ENCODE measurements around the gene RNF113B.

Gene RNF113B

DNA sequence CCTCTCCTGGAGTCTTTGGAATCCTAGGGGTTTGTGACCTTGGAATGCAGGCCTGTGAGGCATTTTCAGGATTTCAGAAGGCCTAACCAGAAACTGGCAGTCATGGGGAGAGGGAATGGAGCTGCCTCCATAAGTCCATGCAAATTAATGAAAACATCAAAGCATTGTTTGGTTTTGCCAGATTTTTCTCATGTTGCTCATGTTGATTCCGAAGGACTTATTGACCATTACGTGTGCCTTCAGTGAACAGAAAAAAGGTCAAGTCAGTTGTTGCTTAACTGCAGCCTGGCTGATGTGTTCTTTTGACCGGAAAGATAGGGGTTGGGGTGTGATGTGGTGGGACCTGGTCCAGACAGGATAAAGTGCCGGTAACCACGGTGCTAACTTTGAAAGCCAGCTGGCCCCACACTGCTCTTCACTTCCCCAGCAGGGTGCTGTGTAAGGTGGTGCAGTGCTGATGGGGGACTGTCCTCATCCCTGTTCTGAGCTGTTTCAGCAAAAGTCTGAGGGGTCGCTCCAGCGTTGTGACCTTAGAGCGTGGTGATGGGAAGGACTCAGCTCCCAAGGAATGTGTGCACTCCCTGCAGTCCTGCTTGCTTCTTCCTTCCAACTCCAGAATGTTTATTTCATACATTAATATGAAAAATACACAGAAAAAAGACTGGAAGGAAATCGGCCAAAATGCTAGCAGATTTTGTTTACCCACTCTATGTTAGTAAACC lies 3.5 kb downstream of the RNF113B start:
- no peak for DNase-seq

DNA sequence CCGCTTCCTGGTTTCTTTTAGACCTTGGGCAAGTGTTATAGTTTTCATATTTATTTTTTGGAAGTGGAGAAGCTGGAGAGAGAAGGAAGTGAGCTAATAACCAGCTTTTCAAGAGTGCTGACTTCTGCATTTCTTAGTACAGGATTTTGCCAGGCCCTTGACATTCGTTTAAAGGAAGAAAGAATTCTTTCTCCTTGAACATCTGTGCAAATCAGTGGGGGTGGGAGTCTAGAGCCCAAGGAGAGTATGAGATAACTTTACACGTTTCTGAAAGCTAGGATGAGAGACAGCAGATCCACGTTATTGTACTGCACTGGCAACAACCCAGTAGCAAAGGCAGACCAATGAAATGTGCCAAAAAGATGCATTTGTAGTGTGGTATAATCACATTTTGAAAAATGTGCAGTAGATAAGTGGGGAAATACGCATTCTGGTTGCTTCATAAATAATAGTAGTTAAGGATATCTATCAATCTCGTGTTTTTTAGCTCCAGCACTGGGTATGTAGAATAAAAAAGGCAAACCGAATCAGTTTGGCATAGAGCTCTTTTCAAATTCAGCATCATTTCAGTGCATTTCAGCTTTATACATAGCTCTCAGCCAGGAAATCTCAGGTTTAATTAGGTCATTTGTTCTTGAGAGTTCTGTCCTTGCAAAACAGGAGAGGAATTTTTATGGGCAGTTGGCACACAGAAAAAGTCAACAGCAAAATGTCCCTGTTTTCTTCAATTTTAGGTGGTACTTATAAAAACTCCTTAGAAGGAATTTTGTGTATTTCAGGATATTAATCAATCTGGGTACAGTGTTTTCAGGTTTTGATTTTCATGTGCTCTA lies 4.3 kb downstream of the RNF113B start:
- no peak for DNase-seq

DNA sequence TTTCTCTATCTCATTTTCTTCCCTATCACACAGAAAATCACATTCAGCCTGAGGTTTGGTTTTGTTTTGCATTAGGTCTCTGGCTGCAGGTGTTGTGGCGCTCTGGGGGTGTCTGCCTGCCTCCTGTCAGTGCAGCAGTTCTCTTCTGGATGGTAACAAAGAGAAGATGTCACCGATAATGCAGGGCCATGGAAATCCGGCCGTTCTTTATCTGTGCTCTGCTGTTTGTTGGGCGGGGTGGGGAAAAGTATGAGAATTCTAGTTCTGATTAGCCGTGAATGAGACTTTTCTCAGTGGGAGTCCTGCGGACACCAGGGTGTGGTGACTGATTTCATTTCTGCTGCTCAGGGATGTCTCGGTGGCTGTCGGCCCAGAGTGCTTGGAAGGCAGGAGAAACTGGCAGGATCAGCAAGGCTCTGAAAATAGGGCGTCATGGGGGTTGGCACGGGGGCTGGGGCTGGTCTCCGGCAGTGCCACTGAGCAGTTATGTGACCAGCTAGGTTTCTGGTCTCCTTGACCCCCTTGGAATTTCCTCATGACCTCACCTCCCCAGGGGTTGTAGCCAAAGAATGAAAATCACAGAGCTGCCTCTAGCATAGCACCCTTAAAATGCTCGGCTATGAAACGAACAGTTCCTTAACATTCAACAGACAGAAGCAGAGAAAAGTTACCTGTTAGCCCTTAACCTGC lies 5.0 kb downstream of the RNF113B start:
- no peak for DNase-seq

DNA sequence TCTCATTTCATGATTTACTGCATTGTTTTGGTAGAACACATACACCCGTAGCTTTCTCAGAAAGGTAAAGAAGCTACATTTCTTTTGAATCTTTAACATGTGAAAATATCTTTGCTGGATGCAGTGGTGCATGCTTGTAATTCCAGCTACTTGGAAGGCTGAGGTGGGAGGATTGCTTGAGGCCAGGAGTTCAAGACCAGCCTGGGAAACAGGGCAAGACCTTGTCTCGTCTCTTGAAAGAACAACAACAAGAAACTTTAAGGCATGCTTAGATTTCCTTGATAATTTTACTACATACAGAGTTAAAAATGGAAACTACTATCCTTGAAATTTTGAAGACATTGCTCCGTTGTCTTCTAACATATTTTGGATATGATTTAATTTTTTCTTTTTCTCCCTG lies 7.7 kb downstream of the RNF113B start:
- no peak for DNase-seq

DNA sequence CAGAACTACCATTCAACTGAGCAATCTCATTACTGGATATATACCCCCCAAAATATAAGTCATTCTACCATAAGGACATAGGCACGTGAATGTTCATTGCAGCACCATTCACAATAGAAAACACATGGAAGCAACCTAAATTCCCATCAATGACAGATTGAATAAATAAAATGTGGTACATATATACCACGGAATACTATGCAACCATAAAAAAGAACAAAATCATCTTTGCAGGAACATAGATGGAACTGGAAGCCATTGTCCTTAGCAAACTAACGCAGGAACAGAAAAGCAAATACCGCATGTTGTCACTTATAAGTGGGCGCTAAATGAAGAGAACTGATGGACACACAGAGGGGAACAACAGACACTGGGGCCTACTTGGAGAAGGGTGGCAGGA lies 14.1 kb downstream of the RNF113B start:
- no peak for DNase-seq

DNA sequence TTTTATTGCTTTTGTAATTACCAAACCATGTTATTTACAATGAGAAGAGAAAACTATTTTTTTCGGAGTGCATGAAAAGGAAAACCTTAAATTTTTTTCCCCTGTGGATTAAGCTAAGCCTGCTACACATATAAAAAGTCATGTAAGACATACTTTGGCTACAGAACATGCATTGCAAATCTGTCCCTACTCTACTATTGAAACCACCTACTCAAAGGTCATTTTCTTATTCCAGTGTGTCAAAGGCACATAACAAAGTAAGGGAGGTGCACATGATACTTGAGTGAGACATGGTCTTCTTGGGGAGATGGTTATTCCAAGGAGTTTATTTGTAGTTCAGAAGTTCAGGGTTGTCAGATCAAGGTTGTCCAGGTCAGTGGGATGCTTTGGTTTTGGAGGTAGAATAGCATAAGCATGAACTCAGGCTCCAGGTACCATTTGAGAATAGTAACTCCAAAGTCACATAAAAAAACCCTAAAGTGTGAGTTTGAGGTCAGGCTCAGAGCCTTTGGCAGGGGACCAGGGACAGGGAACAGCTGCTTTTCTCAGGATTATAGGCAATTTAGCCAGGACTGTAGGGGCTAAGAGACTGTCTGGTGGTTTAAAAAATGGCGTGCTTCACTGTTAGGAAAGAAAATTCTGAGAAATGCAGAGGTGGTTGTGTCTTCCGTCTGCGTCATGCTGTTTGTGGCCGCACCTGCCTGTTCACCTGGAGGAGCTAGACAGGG lies 18.7 kb downstream of the RNF113B start:
- no peak for DNase-seq

DNA sequence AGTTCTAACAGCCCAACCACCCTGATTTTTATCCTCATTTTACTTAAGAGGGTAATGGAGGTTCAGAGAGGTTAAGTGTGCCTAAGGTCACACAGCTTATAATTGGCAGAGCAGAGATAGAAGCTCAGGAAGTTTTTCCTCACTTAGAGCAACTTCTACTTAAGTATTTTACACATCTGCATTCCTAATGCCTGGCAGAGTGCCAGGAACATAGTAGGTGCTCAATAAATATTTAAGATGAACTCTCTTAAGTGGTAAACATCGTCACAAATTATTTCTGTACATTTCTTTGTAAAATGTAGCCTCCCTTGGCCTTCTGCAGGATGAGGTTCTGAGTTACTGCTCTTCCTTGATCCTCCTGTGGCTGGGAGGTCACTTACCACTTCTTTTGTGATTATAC lies 19.5 kb downstream of the RNF113B start:
- DNase-seq, result no peak

DNA sequence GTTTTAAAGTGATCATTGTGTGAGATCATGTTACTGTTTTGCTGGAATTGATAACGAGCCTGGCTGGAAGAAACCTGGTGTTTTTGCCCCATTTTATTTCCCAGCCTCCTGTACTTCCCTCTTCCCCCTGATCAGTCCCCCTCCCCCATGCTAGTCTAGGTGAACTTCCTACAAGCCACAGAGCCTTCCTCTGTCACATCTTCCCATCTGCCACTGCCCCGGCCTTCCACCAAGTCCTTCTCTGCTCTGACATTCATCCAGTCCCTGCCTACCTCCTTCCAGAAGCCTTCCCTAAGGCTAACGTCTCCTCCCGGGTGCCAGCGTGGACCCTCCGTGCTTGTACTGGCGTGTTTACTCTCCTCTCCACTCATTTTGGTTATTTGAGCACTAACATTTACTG lies 19.9 kb downstream of the RNF113B start:
- no peak for DNase-seq

DNA sequence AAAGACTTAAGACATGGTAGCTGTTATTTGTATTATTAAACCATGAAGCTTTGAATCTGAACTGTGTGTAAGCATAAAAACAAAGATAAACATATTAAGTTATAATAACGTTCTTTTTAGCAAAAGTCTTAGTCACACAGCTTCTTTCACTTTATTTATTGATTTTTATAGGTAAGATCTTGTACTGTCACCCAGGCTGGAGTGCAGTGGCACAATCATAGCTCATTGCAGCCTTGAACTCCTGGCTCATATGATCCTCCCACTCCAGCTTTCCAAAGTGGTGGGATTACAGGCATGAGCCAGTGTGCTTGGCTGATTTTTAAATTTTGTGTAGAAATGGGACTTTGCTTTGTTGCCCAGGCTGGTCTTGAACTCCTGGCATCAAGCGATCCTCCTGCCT lies 20.8 kb downstream of the RNF113B start:
- no peak for DNase-seq

DNA sequence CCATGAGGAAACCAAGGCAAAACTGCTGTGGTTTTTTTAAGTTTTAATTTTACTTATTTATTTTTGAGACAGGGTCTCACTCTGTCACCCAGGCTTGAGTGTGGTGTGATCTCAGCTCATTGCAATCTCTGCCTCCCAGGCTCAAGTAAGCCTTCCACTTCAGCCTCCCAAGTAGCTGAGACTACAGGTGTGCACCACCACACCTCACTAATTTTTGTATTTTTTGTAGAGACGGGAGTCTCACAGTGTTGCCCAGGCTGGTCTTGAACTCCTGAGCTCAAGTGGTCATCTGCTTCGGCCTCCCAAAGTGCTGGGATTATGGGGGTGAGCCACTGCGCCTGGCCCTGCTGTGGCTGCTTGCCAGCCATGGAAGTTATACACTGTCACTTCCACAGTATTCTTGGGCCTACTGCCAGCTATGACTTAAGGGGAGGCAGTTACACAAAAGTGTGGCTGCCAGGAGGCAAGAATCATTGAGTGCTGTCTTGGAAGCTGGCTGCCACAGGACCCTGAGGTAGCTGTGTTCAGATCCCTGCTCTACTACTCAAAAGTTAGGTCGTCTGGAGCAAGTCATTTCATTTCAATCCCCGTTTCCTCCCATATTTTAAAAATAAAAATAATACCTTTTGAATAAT lies 21.5 kb downstream of the RNF113B start:
- no peak for DNase-seq

DNA sequence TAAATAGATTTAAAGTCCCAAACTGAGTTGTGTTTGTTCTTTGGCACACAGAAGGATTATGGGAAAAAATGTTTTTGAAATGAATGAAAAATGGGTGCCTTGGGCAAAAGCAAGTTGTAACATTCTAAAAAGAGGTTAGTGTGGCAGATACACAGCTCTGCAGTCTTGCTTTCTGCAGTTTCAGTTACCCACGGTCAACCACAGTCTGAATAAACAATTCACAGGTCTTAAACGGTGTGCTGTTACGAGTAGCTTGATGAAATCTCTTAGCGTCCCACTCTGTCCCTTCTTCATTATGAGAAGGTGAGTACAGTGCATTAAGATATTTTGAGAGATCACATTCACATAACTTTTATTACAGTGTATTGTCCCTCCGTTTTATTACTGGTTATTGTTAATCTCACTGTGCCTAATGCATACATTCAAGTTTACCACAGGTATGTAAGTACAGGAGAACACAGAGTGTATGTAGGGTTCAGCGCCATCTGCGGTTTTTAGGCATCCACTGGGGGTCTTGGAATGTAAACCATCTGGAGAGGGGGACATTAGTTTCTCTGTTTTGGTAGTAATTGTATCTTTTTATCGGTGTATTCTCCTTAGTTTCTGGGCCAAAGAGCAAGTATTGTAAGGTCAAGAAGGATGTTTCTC lies 26.1 kb downstream of the RNF113B start:
- DNase-seq, result no peak

DNA sequence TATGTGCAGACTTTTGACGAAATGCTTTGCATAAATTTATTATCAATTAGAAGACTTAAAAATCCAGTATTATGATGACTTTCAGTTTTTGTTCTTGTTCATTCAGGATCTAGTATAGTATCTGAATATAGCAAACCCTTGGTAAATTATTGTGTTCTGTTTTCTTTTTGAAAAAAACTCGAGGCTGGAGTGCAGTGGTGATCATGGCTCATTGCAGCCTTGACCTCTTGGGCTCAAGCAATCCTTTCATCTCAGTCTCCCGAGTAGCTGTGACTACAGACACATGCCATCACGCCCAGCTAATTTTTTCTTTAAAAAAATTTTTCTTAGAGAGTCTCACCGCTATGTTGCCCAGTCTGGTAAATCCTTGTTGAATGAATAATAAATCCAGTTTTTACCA lies 29.5 kb downstream of the RNF113B start:
- DNase-seq, result no peak

DNA sequence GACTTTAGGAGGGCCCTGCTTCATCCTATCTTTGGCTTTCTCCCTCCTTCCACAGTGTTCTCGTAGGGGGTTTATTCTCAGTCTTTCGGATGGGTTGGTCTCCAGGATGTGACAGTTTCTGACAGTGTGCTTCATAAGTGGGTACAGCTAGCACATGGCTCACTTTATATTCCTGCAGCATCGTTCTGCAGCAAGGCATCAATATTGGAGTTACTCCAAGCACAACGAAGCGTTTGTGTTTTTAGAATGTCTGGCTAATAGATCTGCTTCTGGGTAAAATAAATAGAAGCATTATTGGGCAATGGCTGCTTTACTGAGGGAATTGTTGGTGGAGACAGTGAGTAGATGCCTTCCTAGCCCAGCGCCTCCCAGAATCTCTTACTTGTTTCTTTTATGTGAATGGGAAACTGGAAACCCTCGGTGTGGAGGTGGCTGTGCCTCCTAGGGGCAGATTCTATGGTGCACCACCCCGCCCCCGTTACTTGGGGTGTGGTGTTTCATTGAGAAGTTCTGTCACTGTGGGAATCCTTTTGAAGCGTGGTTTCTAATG lies 32.2 kb downstream of the RNF113B start:
- no peak for DNase-seq

DNA sequence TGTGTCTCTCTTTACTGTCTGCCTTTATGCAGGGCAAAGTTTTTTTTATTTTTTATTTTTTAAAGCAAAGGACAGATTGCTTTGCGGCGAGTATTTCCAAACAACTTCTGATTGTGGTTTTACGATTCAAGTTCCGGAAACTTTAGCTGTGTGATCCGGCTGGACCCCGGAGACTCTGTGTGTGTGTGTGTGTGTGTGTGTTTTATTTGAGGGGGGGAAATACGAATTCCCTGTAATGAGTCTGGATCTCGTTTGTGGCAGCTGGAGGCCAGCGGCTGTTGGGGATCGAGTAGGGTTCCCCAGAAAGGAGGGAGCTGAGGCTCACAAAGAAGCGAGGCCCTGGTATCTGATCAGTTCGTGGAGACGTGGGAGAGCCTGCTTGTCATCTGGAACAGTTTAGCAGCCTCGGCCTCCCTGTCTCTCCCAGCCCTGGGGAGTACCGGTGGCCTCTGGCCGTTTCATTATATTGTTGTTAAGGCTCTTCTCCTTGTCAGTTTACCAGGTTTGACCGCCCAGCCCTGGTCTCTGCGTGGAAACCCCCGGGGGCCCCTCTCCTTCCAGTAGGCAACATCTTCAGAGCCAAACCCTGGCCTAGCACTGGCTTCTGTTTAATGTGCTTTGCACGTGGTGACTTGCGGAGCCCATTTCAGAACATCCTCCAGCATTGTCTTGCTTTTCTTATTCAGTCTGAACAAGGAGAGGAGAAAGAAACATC lies 32.9 kb downstream of the RNF113B start:
- no peak for DNase-seq

DNA sequence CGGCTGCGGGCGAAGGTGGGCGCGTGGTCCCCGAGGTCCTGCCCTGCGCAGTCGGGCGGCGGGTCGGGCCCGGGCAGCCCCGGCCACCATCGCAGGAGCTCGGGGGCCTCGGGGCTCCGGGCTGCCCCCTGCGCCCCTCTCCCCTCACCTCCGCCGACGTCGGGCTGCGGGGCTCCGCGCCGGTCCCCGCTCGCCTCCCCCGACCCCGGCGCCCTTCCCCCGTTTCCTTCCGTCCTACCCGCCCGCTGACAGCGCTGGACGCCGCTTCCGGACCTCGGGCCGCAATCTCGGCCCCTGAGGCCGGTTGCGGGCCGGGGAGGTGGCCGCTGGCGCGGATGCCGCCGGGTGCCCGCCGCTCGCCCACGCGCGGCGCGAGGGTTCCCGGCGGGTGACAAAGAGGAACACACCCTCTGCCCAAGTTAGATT lies 33.5 kb downstream of the RNF113B start:
- no peak for DNase-seq

DNA sequence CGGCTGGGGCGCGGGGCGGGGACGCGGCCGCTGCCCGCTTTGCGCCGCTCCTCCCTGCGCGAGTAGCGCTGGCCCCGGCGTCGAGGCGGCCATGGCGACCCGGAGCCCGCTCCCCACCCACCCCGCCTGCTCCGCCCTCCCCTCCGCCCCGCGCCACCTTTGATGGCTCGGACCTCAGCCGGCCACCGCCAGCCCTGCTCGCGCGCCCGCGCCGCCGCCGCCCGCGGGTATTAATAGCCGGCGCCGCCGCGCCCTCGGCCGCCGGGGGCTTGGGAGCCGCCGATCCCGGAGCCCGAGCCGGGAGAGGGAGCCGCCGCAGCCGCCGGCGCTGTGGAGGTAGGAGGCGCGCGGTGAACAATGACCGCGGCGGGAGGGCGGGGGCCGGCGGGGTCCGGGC lies 33.9 kb downstream of the RNF113B start:
- DNase-seq, result no peak

DNA sequence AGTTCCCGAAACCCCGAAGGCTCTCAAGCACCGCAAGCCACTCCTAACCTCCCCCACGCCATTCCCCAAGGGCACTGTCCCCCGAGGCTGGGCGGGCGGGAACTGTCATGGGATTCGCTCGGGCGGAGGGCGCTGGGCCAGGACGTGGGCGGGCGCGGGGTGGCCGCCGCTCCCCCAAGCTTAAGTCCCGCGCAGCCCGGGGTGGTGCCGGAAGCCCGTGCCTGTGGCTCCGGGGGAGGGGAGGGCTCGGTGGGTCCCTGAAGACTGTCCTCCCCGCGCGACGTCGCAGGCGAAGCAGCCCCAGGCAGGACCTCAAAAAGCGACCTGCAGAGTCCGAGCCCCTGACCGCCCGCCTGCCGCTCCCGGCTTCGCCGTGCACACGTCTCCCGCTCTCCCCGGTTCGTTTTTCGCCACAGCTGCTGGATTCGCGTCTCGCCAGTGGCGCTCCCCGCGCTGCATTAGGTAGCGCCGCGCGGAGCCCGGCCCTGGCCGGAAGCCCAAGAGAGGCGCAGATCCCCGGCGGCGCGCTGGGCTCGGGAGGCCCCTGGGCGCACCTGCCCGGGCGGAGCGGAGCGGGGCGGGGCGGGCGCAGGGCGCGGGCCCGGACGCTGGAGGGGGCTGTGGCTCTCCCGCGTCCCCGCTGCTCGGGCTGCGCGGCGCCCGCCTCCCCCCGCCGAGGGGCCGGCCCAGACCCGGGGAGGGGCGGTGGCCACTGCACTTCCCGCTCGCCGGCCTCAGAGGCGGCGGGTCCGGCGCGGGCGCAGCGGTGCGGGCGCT lies 34.5 kb downstream of the RNF113B start, which contains the start of gene FARP1:
TSS of gene FARP1 (plus strand) at position 715 of the 777 bp plus-strand sequence. CDS start 70,149 bp downstream, outside the sequence.
- DNase-seq, result no peak

DNA sequence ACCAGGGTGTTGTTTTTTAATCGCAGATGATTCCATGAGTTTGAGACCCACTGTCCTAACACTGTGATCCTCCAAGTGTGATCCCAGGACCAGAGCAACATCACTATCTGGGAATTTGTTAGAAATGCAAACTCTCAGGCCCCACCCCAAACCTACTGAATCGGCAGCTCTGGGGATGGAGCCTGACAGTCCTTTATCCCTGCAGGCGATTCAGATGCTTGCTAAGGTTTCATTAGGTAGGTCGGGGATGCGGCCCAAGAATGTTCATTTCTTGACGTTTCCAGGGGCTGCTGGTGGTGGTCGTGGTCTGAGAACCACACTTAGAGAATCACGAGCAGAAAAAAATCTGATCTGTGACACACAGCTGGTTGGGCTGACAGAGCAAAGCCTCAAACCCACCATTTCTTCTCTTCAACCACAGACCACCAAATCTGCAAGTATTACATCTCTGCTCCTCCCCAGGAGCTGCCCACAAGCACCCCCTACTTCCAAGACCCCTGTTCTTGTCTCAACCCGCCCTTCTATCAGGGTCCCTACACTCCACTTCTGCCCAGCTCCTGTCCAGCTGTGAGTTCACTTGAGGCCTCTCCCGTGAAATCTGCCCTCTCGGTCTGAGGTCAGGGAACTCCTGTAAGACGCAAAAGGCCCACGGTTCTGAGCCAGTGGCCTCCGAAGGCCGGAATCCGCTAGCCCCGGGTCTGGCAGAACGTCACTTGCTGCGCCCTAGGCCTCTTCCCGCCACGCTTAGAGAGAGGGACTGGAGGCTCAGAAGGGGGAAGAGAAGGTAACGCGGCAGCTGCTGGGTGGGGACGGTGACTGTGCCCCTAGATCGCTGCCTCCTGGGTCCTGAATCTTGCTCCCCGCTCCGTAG lies 35.3 kb downstream of the RNF113B start:
- no peak for DNase-seq

DNA sequence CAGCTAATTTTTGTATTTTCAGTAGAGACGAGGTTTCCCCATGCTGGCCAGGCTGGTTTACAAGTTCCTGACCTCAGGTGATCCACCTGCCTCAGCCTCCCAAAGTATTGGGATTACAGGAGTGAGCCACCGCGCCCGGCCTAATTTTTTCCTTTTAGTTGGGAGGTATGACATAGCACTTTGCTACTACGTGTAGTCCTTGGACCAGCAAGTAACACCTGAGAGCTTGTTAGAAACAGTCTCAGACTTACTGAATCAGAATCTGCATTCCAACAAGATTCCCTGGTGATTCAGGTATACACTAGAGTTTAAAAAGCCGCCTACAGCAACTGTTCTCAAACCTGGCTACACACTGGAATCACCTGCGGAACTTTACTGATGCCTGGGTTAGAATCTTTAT lies 36.0 kb downstream of the RNF113B start:
- no peak for DNase-seq
